Activated T-cell treated with anti-CD3 and anti-CD28 coated beads for 48 hours (primary cell): ENCODE data around the gene CRYBA2.

ENCODE experiments used
- DNase-seq: peaks from one replicate; pipeline ENCODE4 v3.0.0-alpha.2; 2020; ENCODE audit warnings: low read depth

CRYBA2 gene

GRCh38 chr2:218982586-218983262 lies 10.5 kb downstream of the CRYBA2 start:
- no peak for DNase-seq

DNA sequence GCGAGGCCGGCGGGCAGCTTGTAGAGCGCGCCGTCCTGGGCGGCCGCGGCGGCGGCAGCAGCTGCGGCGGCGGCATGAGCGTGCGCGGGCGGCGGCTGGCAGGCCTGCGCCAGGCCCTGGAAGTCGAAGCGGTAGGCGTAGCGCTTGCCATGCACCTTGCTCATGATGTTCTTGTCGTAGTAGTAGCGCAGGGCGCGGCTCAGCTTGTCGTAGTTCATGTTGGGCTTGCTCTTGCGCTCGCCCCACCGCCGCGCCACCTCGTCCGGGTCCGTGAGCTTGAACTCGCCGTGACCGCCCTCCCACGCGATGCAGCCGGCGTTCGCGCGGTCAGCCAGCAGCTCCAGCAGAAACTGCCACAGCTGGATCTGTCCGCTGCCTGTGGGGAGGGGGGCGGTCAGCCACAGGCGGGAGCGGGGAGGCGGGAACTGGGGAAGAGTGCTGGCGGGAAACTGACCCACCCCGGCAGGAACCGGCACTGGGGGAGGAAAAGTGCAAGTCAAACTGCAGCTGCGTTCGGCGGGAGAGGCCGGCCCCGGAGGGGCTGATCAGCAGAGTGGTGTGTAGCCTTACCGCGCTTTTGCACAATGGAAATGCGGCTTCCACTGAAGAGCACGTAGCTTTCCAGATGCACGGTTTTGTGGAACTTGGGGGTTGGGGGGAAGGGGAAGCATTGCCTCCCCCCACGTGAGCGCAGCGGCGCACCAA lies 11.2 kb downstream of the CRYBA2 start:
- DNase-seq = no peak

GRCh38 chr2:218981390-218981880 lies 11.8 kb downstream of the CRYBA2 start:
- DNase-seq = no peak

- DNase-seq = no peak
Observed at GRCh38 chr2:218980735-218981389, 12.4 kb downstream of the CRYBA2 start.

DNA sequence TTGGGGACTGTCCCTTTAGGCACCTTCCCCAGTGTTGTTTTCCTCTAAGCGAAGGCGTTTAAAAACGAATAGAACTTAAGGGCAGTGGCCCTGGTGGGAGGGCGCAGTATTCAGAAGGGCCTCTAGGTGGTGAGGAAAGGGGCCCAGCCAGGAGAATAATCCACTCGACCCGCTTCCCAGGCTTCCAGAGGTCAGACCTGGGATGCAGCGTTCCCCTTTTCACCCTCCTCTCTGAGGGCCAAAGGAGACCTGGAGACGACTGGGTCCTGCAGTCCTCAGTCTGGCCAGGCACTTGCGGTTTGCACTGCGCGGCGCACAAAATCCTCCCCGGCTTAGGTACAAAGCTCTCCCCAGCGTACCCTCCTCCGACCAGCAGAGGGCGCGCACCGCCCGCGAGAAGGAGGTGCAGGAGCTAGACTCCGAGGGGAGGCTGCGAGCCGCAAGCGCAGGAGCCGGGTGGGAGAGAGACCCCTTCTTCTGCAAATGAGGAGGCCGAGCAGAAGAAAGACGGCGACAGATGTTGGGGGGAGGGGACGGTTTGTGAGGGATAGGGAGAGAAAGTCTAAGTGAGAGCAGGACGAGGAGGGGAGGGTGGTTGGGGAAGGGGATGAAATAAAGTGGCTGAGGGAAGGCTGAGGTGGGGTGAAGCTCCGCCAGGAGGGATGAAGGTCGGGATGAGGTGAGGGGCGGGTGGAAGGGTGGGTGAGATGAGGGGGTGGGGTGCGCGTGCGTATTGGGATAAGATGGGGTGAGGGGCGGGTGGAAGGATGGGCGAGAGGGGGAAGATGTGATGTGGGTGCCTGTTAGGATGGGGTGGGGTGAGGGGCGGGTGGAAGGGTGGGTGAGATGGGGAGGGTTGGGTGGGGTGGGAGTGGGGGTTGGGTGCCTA lies 13.1 kb downstream of the CRYBA2 start:
- DNase-seq = peak; percentile 84

DNA sequence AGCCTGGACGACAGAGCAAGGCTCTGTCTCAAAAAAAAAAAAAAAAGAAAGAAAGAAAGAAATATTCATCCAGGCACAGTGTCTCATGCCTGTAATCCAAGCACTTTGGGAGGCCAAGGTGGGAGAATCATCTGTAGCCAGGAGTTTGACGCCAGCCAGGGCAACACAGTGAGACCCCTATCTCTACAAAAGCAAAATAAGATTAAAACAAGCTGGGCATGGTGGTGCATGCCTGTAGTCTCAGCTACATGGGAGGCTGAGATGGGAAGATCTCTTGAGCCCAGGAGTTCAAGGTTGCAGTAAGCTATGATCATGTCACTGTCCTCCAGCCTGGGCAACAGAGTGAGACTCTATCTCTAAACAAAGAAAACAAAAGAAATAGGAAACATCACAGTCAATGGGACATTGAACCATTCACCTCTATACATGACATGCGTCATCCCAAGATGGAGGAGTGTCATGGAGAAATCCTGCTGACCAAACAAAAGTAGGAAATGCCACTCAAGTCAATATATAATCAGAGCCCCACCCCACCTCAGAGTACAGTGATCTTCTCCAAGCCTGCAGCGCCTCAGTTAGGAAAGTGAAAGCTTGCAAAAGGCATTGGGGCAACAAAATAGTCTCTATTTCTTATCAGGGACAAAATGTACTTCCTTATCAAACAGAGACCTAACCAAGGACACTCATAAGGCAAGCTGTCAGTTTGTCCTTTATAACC lies 18.0 kb downstream of the CRYBA2 start:
- DNase-seq = no peak

- no peak for DNase-seq
Observed at GRCh38 chr2:218970894-218971293, 22.3 kb downstream of the CRYBA2 start.

GRCh38 chr2:218964041-218964771 lies 29.0 kb downstream of the CRYBA2 start:
- no peak for DNase-seq

GRCh38 chr2:218963601-218964000 lies 29.6 kb downstream of the CRYBA2 start:
- no peak for DNase-seq

DNA sequence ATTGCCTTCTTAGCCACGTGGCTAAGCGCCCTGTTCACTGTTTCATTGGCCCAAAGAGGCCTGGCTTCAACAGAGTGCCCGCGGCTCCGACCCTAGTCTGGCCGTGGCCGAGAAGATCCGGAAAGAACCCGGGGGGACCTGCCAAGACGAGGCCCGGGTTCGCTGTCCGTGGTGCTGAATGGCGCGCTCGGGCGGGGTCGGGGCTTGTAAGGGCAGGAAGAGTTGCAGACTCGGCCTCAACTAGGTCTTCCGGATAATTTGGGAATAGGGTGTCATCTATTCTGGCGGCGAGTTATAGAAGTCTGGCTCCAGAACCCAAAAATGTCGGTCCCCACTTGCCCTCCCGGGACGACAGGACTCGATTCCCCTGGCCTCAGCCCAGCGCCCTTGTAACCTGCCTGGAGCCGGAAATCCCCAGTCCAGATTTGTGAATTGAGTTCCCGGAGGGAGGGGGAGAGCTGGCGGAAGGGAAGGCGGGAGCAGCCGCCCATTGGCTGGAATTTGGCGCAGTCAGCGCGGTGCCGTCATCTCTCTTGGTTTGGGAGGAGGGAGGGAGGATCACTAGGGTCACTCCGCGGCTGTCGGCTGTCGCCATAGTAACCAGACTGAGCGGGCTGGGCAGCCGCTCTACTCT lies 30.2 kb downstream of the CRYBA2 start:
- DNase-seq = no peak

- no peak for DNase-seq
Observed at GRCh38 chr2:218961651-218962570, 31.3 kb downstream of the CRYBA2 start.

GRCh38 chr2:218961229-218961628 lies 32.0 kb downstream of the CRYBA2 start:
- DNase-seq = no peak

DNA sequence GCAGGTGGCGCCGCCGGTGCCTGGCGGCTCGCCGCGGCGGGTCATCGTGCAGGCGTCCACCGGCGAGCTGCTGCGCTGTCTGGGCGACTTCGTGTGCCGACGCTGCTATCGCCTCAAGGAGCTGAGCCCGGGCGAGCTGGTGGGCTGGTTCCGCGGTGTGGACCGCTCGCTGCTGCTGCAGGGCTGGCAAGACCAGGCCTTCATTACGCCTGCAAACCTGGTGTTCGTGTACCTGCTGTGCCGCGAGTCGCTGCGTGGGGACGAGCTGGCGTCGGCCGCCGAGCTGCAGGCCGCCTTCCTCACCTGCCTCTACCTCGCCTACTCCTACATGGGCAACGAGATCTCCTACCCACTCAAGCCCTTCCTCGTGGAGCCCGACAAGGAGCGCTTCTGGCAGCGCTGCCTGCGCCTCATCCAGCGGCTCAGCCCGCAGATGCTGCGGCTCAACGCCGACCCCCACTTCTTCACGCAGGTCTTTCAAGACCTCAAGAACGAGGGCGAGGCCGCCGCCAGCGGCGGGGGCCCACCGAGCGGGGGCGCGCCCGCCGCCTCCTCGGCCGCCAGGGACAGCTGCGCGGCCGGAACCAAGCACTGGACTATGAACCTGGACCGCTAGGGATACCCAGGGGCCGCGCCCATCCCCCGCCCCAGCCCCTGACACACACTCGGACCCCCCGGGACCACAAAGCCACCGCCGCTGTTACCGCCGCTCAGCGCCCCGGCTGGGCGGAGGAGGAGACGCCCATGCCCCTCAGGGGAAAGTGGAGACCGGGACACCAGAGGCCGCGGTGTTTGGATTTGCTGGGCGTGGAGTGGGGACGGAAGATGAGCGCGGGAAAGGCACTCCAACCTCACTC lies 32.7 kb downstream of the CRYBA2 start:
- no peak for DNase-seq

- DNase-seq = no peak
Observed at GRCh38 chr2:218959761-218960308, 33.4 kb downstream of the CRYBA2 start.

DNA sequence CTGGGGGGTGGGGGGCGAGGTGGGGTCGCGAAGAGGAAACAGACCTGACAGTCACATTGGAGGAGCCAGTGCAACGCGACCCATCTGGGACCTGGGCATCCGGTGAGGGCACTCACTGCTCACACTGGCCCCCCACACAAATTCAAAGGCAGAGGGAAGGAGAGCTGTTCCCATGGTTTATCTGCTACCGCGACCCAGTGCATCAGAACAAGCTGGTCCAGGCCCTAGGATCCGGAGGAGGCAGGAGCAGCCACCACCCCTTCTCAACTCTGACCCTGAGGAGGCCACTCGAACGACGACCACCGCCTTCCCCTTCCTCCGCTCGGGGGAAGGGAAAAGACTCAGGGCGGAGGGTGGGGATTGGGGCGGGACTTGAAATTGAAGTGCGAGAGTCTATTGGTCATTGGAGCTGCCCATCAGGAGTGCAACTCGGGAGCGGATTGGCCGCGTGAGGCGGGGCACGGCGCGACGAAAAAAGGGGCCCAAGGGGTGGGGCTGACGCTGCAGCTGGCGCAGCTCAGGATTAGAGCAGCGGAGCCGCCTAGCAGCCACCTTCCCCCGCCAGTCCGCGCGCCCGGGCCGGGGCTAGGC lies 34.0 kb downstream of the CRYBA2 start, which contains the start of gene CDK5R2:
TSS of gene CDK5R2 (plus strand) at position 526 of the 591 bp plus-strand sequence. CDS start 155 bp downstream, outside the sequence.
- peak; percentile 80 for DNase-seq

- no peak for DNase-seq
Observed at GRCh38 chr2:218958276-218958675, 34.9 kb downstream of the CRYBA2 start.

DNA sequence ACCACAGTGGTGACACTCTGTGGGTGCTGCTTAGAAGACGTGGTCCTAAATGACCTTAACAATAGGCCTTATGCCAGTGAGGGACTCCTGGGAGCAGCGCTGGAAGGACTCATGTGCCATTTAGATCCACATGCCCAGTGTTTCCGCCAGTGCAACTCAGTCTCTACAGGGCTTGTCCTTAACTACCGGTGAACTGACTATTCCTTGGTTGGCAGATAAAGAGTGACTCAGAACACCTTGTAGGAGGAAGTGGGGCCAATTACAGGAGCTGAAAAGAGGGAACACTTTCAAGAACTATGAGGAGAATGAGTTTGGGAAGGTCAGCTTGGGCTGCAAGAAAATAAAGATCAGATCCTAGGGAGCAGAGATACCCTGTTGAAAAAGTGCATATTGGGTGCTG lies 35.6 kb downstream of the CRYBA2 start:
- DNase-seq = no peak
